Motor neuron (in vitro differentiated cells): ENCODE results near the gene DENND10. TPM values are rescaled to one million over a fixed set of nuclear protein-coding genes. Genes with fewer than 3 reads are reported as not detected.
A peak's percentile ranks its signal among the peaks of the same experiment; 100 is the strongest.
"Not testable (repeated sequence)": the region's sequence is repeated elsewhere in the genome, so short reads cannot be mapped to it uniquely, and the experiment has no call there.

Experiments
- ATAC-seq, 8 experiments: fragments of 200-7000 bp; cut with Tn5 transposase; replicated peaks in 6 of 8; 2 replicates each; pipeline ENCODE4 v1.8.0; 2021; ENCODE audit warnings: mild to moderate bottlenecking in 8 of 8, moderate library complexity in 8 of 8
- H3K27ac ChIP-seq, 2 donors: fragments of 250-450 bp; sonication (Bioruptor Pico); 2 replicates each; pipeline ENCODE4 v1.9.0; 2021; ENCODE audit warnings: antibody characterized with exemption in 2 of 2, mild to moderate bottlenecking in 2 of 2, moderate library complexity in 1 of 2
- H3K4me1 ChIP-seq, 2 donors: fragments of 250-450 bp; sonication (Bioruptor Pico); replicated peaks in 1 of 2; 2 replicates each; pipeline ENCODE4 v1.6.1; 2021; ENCODE audit warnings: antibody characterized with exemption in 2 of 2, mild to moderate bottlenecking in 2 of 2, moderate library complexity in 1 of 2
- H3K4me3 ChIP-seq, 5 donors: fragments of 250-450 bp; sonication (Bioruptor Pico); 2 replicates each; pipeline ENCODE4 v1.9.0; 2021; ENCODE audit warnings: antibody characterized with exemption in 5 of 5, mild to moderate bottlenecking in 5 of 5, moderate library complexity in 4 of 5
- WGBS, 10 experiments: fragments of 450-650 bp; shearing (Covaris generic); methylation state at CpG; one replicate each; pipeline ENCODE4 v1.0.0; 2022; 5-methylcytosine and 5-hydroxymethylcytosine counted together
- in situ Hi-C, 9 experiments: fragments of 400-800 bp; cut with MboI; loops; one replicate each; pipeline ENCODE4 v1.15.0; 2021; ENCODE audit warnings: low sequenced_read_pairs in 9 of 9, low pct_unique_long_range_greater_than_20kb in 2 of 9; ENCODE audit not compliant: unreplicated experiment in 9 of 9
- total RNA-seq, 8 experiments: library from RNA; unstranded; fragments of 300-600 nt; gene quantifications; 2 replicates each; pipeline versions ENCODE4 v1.2.3 to v1.2.4, GENCODE V29; 2022

The DENND10 gene
- total RNA-seq, 8 experiments from 2014 or later = 29.1 to 51.2 (median 39.8) TPM

DNA sequence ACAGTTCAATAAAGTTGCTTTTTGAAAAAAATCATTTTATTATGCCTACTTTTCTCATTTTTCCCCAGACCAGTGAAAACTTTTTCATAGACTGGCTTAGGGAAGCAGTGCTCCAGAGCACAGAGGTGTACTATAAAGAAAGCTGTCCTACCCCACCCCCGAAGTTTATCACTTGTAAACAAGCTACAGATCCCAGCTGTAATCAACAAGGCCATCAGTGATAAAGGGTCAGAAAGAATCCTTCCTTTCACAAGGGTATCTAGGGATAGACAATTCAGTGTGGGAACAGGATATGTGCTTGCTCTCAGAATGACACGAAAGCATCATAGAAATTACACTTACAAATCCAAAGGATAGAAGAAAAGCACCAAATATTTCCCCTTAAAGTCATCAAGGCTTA, 70.2 kb downstream of the DENND10 start:
- in situ Hi-C loops = no loop called here
- Histone ChIP-seq H3K4me3 (no peak overlapping the region), H3K27ac (no peak overlapping the region), H3K4me1 (peaks cover 1 to 5% of the 10 kb centered on the region in 2 donors)
- no peak for ATAC-seq
- 71 to 100% (median 80%) methylated on average over 1 to 2 of the region's 2 CpGs; no CpG with 5 or more reads in 5 of the 10 experiments for WGBS, 10 experiments

DNA sequence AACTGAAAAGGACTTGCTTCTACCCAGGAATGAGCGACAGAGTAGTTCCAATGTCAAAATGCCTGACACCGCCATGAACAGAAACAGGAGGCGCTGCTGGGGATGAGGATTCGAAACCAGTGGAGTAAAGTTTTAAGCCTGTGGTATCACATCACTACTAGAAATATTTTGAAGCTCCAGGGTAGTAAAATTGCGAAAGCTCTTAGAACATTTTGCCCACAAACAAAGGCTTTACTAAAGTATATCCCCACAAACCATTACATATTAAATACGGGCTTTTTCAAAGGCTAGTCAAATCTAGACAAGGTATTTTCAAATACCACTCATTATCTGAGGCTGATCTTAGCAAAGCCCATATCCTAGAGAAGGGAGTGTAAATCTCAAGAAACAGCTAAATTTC, 72.3 kb downstream of the DENND10 start:
- no peak overlapping the region for H3K27ac ChIP-seq
- ATAC-seq = no peak
- WGBS, 10 experiments = 89 to 100% (median 100%) methylated on average over 1 to 6 of the region's 6 CpGs
- peaks cover 6 to 7% of the 10 kb centered on the region in 2 donors for H3K4me1 ChIP-seq
- H3K4me3 ChIP-seq = no peak overlapping the region
- in situ Hi-C loops = loop anchor here in 3 of 9 experiments (25.0 kb wide), 2 partner anchors 236 to 686 kb away; partner anchors contain the start of gene MCMBP (in 2 of the 3)

DNA sequence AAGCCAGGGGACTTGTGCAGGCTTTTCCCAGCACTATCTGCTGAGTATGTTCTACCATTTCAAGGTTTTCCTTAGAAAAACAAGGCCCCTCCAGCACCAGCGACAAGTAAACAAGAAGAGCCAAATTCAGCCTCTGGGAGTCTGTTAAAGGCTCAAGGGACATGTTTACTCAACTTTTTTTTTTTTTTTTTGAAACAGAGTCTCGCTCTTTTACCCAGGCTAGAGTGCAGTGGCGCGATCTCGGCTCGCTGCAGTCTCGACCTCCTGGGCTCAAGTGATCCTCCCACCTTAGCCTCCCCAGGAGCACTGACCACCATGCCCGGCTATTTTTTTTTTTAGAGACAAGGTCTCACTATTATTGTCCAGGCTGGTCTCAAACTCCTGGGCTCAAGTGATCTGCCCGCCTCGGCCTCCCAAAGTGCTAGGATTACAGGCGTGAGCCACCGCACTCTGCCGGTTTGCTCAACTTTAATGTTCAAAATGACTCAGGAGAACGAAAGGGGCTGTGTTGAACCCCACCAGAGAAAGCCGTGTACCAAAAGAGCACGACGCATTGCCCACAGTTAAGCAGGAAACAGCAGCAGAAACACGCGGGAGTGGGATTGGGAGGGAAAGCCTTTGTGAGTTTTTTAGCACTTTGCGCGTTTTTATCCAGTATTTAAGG, 73.9 kb downstream of the DENND10 start:
- peak in 4 of 8 experiments; percentile 4 to 11 (median 6) for ATAC-seq
- in situ Hi-C loops = loop anchor here in 3 of 9 experiments (25.0 kb wide), 2 partner anchors 234 to 684 kb away; partner anchors contain the start of gene MCMBP (in 2 of the 3)
- H3K4me3 ChIP-seq = peak overlapping the region; percentile 83 to 100 (median 98)
- H3K27ac ChIP-seq = peak overlapping the region; percentile 97 to 99
- H3K4me1 ChIP-seq = peaks cover 6 to 7% of the 10 kb centered on the region in 2 donors
- WGBS, 10 experiments = 0 to 43% (median 7%) methylated on average over 1 to 19 of the region's 21 CpGs

DNA sequence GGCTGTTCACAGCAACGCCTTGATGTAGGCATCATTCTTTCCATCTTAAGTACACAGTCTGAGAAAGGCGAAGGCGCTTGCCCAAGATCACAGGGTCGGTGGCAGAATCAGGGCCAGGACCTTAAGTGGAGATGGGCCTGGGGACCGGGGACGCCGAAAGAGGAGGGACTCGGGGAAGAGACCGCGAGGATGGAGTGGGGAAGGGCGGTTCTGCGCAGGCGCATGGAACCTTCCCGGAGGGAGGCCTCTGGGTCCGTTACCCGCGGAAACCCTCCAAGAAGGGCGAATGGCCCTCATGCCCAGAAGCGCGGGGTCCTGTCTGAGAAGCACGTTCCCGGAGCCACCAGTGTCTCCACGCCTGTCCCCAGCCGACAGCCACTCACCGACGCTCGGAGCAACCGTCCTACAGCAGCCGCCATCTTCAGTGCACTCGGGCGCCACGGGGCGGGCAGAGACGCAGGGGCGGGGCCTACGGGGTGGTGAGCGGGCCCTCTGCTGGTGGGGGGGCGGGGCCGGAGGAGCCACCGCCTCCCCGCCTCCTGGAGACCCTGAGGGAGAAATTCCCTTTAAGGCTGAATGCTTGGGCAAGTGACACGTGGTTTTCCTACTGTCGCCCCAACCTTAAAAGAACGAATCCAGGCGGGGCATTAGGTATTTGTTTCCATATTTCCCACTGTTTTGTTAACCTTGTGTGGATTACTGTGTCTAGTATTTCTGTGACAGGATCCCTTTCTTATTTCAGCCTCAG, 74.6 kb downstream of the DENND10 start, which contains the start of gene PRDX3:
Gene PRDX3, minus strand, starts transcription at position 441 of the 748 bp plus-strand sequence. Its CDS starts 22 bp downstream, at position 419.
- H3K4me1 ChIP-seq = peaks cover 6 to 7% of the 10 kb centered on the region in 2 donors
- H3K4me3 ChIP-seq = peak within 1 kb of the TSS; percentile 83 to 100 (median 98)
- WGBS, 10 experiments = 0 to 3% (median 0%) methylated on average over 3 to 8 of the region's 45 CpGs; no CpG with 5 or more reads in 4 of the 10 experiments
- in situ Hi-C loops = loop anchor here in 3 of 9 experiments (25.0 kb wide), 2 partner anchors 234 to 684 kb away; partner anchors contain the start of gene MCMBP (in 2 of the 3)
- ATAC-seq = peak; percentile 95 to 98 (median 96)
- peak within 1 kb of the TSS; percentile 97 to 99 for H3K27ac ChIP-seq

DNA sequence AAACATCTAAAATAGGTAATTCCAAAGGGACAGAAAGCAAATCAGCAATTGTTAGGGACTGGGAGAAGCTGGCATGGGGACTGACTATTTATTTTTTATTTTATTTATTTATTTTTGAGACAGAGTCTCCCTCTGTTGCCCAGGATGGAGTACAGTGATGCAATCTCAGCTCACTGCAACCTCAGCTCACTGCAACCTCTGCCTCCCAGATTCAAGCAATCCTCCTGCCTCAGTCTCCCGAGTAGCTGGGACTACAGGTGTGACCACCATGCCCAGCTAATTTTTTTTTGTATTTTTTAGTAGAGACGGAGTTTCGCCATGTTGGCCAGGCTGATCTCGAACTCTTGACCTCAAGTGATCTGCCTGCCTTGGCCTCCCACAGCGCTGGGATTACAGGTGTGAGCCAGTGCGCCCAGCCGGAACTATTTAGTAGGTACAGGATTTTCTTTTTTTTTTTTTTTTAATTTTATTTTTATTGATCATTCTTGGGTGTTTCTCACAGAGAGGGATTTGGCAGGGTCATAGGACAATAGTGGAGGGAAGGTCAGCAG, 77.0 kb downstream of the DENND10 start:
- not testable (repeated sequence) for H3K4me3 ChIP-seq, H3K27ac ChIP-seq, ATAC-seq, H3K4me1 ChIP-seq
- 84 to 100% (median 100%) methylated on average over 1 to 6 of the region's 7 CpGs; no CpG with 5 or more reads in 3 of the 10 experiments for WGBS, 10 experiments
- in situ Hi-C loops = loop anchor here in 3 of 9 experiments (25.0 kb wide), 2 partner anchors 231 to 681 kb away; partner anchors contain the start of gene MCMBP (in 2 of the 3)

DNA sequence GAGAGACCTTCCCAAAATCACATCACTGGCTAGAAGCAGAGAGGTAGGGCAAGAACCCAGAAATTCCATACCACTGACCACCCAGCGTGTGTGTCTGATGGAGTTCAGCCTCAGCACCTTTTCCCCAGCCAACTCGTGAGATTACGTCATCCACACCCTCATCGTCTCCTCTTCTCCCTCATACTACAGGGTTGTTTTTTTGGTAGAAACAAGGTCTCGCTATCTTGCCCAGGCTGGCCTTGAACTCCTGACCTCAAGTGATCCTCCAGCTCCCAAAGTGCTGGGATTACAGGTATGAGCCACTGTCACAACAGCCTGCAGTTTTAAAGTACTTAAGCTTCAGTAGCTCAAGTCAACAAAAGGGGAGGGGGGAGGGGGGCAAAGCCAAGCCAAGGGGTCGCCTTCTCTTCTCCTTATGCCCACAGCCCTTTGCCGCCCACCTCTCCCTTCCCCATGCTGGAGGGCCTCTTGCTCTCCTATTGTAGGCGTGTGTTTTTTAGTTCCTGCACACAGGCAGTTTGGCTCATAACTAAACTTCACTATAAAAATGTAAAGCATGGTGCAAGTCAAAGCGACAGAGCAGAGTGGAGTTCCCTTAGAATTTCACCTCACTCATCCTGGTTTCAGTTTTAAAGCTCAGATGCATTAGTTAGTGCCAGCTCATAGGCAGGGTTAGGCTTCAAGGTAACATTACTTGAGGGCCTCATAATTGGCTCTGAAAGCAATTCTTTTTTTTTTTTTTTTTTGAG, 79.9 kb downstream of the DENND10 start:
- WGBS, 10 experiments = 76 to 100% (median 100%) methylated on average over 1 to 3 of the region's 9 CpGs; no CpG with 5 or more reads in 2 of the 10 experiments
- ATAC-seq = no peak
- in situ Hi-C loops = loop anchor here in 3 of 9 experiments (25.0 kb wide), 2 partner anchors 228 to 678 kb away; partner anchors contain the start of gene MCMBP (in 2 of the 3)
- Histone ChIP-seq H3K4me1 (peaks cover 4 to 6% of the 10 kb centered on the region in 2 donors), H3K27ac (no peak overlapping the region), H3K4me3 (no peak overlapping the region)

Other genes starting within 250 kb of the DENND10 start
- gene NANOS1, start 74.4 kb upstream of the DENND10 start, total RNA-seq = 10 to 100 TPM in 1 of 8 experiments, 1 to 10 TPM in 7; 1.1 to 26.4 (median 6.7) TPM
- 100 to 1,000 TPM in 5 of 8 experiments, 10 to 100 TPM in 3; 75.7 to 184 (median 113) TPM for gene EIF3A, start 23.3 kb upstream of the DENND10 start, total RNA-seq
- 10 to 100 TPM; 10.9 to 57.0 (median 21.8) TPM for gene SFXN4, start 61.6 kb downstream of the DENND10 start, total RNA-seq
- 100 to 1,000 TPM in 5 of 8 experiments, 10 to 100 TPM in 3; 78.5 to 191 (median 129) TPM for gene PRDX3, start 74.7 kb downstream of the DENND10 start, total RNA-seq
- gene GRK5, start 103.5 kb downstream of the DENND10 start, total RNA-seq = 10 to 100 TPM in 5 of 8 experiments, 1 to 10 TPM in 3; 4.0 to 27.2 (median 11.1) TPM